Hematopoietic multipotent progenitor cell treated with erythropoietin and hydrocortisone succinate and interleukin-3 and kit ligand, for 8 days (in vitro differentiated cells): ENCODE measurements around the gene OSBP2.

Experiments used
- DNase-seq: peaks from one replicate; pipeline ENCODE4 v3.0.0-alpha.2; 2015

Gene OSBP2

GRCh38 chr22:30856741-30857502, 162.2 kb downstream of the OSBP2 start:
- no peak for DNase-seq

- DNase-seq = no peak
These were observed 163.1 kb downstream of the OSBP2 start for GRCh38 chr22:30857791-30858190.

- DNase-seq = no peak
These were observed 164.5 kb downstream of the OSBP2 start for GRCh38 chr22:30858976-30859713.

GRCh38 chr22:30859714-30860095, 165.0 kb downstream of the OSBP2 start:
- no peak for DNase-seq

- DNase-seq = no peak
These were observed 165.8 kb downstream of the OSBP2 start for GRCh38 chr22:30860176-30861105.

GRCh38 chr22:30861131-30861530, 166.5 kb downstream of the OSBP2 start:
- no peak for DNase-seq

GRCh38 chr22:30861688-30862552, 167.2 kb downstream of the OSBP2 start:
- no peak for DNase-seq

GRCh38 chr22:30863081-30863833, 168.6 kb downstream of the OSBP2 start:
- DNase-seq = no peak

- DNase-seq = no peak
These were observed 170.1 kb downstream of the OSBP2 start for GRCh38 chr22:30864441-30865420.

GRCh38 chr22:30865656-30866055, 171.0 kb downstream of the OSBP2 start:
- no peak for DNase-seq

- DNase-seq = no peak
These were observed 171.5 kb downstream of the OSBP2 start for GRCh38 chr22:30866216-30866615.

GRCh38 chr22:30866811-30867271, 172.2 kb downstream of the OSBP2 start:
- no peak for DNase-seq

- DNase-seq = no peak
These were observed 173.3 kb downstream of the OSBP2 start for GRCh38 chr22:30867746-30868662.

GRCh38 chr22:30868663-30869385, 174.2 kb downstream of the OSBP2 start:
- peak; percentile 38 for DNase-seq

GRCh38 chr22:30869667-30870395, 175.2 kb downstream of the OSBP2 start:
- DNase-seq = peak; percentile 89

GRCh38 chr22:30870451-30871345, 176.0 kb downstream of the OSBP2 start:
- DNase-seq = no peak
